Stimulated activated CD4-positive, alpha-beta T cell treated with anti-CD3 and anti-CD28 coated beads, TNF-alpha, amount 100 ng/mL, for 24 hours (primary cell): ENCODE results near the gene IDUA.
"Not testable (repeated sequence)": the region's sequence is repeated elsewhere in the genome, so short reads cannot be mapped to it uniquely, and the experiment has no call there.

Source experiments
- DNase-seq, 3 experiments: peaks; one replicate each; pipeline ENCODE4 v3.0.0-alpha.2; 2020; ENCODE audit warnings: low read depth in 3 of 3

IDUA gene

DNA sequence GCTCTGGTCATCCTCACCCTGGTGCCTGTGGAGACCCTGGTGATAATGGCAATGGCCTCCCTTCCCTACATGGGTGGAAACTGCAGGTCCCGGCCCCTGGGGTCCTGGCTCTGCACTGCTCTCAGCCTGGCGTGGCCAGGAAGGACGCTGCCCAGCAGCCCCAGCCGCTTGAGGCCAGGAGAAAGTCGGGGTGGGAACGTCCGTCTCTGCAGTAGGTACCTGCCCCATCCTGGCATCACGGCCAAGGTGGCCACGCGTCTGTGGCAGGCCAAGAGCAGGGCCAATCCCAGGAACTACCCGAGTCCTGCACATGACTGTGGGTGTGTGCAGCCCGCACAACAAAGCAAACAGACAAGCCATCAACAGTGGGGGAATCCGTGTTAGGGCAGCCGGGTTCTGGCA is 58.4 kb downstream of the IDUA start:
- no peak for DNase-seq

DNA sequence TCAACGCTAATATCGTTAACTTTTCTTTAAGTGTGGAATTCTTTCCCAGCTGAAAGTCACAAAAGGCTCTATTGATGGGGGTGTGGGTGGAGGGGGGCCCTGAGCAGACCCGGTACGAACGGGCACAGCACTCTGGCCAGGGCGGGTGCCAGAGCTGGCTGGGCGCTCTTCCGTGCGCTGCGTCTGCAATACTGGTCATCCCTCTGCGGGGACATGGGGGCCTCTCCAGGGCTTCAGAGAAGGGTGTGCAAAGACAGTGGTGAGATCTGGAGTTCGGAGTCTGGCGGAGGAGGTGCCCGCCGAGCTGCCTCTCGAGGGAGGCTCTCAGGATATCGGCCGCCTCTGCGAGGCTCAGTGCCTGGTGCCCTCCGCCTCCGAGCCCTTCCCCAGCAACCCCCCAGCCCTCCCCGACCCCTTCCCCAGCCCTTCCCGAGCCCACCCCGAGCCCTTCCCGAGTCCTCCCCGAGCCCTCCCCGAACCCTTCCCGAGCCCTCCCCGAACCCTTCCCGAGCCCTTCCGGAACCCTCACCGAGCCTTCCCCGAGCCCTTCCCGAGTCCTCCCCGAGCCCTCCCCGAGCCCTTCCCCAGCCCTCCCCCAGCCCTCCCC is 58.9 kb downstream of the IDUA start:
- DNase-seq, result no peak

DNA sequence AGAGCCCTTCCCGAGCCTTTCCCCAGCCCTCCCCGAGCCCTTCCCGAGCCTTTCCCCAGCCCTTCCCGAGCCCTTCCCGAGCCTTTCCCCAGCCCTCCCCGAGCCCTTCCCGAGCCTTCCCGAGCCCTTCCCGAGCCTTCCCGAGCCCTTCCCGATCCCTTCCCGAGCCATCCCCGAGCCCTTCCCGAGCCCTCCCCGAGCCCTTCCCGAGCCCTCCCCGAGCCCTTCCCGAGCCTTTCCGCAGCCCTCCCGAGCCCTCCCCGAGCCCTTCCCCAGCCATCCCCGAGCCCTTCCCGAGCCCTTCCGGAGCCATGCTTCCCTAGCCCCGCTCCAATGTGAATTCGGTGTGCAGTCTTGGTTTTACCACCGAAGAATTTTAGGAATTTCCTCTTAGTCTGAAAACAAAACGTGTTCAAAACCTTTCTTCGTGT is 59.8 kb downstream of the IDUA start:
- not testable (repeated sequence) for DNase-seq

DNA sequence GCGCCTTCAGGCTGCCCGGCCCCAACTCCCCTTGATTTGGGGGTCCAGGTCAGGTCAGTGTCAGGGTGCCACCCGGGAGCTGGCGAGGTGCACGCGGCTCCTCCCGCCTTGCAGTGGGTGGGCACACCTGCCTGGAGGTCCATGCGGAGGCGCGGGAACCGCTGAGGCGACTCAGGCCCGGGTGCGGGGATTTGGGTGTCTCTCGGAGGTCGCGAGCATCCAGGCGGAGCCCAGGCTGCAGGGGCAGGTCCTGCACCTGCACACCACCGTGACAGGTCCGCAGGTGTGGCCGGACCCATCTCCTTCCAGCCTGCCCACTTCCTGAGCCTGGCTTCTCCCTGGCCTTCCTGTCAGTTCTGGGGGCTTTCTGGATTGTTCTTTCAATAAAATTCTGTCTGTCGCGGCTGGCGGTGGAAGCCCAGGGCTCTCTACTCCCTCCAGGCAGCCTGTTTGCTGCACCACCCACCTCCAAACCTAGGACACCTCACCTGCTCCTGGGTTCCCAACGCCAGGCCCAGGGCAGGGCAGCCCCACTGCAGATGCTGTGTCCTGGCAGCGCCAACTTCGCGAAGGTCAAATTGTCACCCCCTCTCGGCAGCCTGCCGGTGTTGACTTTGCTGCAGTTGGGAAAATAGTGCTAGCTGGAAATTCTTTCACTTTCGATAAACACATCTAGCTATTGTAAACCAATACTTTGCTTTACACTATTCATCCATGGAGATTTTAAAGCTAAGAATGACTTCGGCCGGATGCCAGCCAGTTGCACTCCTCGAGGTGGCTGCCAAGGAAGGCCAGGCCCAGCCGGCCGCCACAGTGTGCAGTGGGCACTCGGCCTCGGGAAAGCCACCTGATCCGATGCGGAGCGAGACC is 60.5 kb downstream of the IDUA start:
- no peak for DNase-seq

DNA sequence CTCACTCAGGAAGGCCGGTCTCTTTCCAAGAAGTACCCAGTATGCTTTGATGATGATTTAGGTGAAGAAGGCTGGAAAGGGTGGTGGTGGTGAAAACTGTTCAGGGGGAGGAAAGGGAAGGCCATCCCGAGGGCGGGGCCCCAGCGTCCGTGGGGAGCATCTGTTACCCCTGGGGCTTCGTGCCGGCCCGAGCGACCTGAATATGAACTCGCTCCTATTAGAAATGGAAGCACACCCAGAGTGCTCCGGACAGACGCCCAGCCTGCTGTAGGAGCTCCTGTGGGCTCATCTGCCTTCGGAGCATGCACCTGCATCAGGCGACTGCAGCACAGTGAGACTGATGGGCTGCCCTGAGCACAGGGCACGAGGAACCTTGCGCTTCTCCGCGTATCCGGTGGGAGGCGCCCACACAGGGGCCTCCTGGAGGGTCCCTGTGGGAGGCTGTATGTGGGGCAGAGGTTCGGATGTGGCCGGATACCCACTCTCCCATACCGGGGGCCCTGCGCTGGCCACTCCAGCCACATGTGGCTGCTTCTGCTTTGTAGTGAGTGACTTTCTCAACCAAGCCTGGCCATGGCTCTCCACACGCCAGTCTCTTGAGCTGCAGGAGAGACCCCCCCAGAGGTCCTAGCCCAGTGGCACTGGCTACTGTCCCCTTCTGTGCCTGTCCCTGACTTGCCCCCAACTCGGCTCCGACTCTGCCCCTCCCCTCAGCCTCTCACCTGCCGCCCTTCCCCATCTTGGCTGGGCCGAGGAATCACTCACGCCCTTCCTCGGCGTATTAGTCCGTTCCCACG is 61.3 kb downstream of the IDUA start:
- no peak for DNase-seq

DNA sequence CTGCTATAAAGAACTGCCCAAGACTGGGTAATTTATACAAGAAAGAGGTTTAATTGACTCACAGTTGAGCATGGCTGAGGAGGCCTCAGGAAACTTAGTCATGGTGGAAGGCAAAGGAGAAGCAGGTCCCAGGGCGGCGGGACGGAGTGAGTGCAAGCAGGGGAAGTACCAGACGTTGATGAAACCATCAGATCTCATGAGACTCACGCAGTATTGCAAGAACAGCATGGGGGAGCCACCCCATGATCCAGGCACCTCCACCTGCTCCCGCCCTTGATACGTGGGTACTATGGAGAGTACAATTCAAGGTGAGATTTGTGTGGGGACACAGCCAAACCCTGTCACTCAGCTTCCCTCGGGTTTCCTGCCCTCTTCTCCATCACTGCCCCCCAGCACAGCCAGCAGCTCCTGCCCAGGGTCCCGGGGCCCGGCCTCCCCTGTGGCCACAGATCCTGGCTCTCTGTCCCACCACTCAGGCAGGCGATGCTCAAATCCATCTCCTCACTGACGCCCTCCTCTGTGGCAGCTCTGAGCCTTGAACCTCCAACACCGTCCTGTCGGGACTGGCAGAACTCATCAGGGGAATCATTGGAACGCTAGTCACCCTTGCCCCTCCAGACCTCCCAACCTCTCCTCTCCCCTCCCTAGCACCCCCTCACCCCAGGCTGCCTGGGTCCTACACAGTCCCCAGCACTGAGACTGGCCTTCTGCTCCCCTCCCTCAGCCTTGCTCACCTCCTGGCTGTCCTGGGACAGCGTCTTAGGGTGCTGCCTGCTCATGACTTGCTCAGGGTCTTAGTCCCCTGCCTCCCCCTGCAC is 62.1 kb downstream of the IDUA start:
- DNase-seq, result peak in 1 of 3 experiments; percentile 45

DNA sequence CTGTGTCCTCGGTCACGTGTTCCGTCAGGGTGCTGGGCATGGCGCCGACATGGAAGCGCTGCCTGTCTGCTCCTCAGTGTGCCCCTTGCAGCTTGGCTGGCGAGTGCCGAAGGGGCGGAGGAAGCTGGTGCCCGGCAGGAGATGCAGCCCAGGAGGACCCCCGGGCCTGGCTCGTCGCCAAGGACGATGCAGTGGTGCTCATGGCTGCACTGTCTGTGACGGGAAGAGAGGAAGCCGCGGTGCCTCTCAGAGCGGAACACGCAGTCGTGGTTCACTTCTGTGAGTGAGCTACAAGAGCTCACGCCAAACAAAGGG is 62.7 kb downstream of the IDUA start:
- no peak for DNase-seq

DNA sequence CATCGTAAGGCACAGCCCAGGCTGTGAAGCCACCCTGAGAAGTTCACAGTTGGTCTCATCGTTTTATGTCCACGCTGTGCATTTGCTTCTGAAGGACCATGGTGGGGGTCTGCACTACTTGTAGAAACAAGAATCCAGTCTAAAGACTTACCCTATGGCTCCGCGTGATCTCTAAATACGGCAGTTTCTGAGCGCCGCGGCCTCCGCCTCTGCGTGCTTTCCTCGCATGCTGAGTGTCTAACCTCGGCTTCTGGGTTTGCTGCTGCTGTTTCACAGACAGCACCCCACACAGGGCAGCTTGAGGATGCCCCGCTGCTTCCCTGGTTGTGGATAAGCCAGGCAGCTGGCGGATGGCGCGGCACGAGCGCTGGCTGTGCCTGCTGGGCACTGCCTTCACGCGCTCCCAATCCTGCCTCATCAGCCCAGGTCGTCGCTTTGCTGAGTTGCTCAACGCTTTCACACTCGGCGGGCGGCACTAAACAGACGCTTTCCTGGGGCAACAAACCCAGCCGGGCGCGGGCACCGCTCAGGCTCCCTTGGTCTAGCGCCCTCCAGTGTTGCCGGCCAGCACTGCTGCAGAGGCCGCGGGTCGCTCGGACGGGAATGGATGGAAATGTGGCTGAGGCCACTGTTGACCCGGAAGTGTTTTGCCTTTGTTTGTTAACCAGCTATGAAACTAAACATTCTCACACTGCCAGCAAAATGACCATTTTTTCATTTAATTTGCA is 63.8 kb downstream of the IDUA start:
- DNase-seq, result no peak

DNA sequence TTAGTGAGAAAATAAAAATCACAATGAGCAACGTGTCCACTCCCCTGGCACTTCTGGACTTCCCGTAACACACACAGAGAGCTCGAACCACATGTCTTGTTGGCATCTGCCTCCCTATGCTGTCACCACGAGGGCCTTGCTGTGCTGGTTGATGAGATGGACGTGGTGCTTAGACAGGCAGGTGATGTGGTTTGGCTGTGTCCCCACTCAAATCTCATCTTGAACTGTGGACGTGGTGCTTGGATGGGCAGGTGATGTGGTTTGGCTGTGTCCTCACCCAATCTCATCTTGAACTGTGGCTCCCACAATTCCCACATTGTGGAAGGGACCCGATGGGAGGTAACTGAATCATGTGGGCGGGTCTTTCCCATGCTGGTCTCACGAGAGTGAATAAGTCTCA is 64.6 kb downstream of the IDUA start:
- no peak for DNase-seq

DNA sequence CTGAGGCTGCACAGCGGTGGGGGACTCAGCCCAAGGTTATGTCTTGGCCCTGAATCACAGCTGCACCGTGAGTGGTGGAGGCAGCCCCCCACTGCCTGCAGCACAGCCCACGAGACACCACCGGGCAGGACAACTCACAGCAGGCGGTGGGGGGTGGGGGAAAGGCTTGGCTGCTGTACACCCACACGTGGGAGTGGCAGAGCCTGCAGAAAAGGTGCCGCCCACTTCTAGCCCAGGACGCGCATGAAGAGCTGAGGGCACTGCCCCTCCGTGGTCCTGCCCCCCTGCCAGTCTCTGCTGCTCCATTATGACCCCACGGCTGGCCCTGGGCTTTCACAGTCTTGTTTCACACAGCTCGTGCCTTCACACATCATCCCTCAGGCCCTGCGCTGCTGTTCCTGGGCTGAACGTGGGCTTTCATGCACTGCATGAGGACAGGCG is 65.4 kb downstream of the IDUA start:
- DNase-seq, result no peak

DNA sequence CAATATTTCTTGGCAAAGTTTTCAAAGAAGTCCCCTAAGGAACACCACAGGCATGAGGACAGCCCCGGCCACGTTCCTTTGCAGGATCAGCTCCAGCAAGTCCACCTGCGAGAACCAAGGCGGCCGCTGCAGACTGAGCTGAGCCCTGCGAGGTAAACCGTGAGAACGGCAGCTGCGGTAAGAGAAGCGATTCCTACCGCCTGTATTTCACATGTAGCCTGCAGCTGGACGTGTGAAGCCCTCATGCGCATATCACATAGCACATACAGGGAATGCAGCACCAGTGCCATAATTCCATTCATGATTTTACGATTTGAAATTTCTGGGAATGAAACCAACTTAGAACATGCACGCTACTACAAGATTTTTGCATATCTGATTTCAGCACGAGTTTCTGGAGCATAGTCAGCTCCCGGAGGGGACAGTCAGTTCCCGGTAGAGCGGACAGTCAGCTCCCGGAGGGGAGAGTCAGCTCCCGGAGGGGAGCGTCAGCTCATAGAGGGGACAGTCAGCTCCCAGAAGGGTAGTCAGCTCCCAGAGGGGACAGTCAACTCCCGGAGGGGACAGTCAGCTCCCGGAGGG is 66.3 kb downstream of the IDUA start:
- DNase-seq, result no peak

DNA sequence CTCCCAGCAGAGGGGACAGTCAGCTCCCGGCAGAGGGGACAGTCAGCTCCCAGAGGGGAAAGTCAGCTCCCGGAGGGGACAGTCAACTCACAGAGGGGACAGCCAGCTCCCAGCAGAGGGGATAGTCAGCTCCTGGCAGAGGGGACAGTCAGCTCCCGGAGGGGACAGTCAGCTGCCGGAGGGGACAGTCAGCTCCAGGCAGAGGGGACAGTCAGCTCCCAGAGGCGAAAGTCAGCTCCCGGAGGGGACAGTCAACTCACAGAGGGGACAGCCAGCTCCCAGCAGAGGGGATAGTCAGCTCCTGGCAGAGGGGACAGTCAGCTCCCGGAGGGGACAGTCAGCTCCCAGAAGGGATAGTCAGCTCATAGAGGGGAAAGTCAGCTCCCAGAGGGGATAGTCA is 67.0 kb downstream of the IDUA start:
- not testable (repeated sequence) for DNase-seq
